Measurements from ENCODE around the gene ITGAV.

Gene ITGAV

GRCh38 chr2:186554850-186555671, 34.8 kb upstream of the ITGAV start:
- H3K14ac ChIP-seq (ENCODE audit: low read length) = no peak overlapping the region
- no peak overlapping the region for H3K4me3 ChIP-seq (ENCODE audit: low read length in 2 of 2)
- H4K8ac ChIP-seq (ENCODE audit: low read depth, low read length) = no peak overlapping the region
- no peak overlapping the region for H3K23ac ChIP-seq (ENCODE audit: low read depth, low read length, poor library complexity)
- no peak overlapping the region for H2AK5ac ChIP-seq (ENCODE audit: low read depth, low read length)
- no peak overlapping the region for H3K9ac ChIP-seq (ENCODE audit: low read depth, low read length, poor library complexity)
- H2BK12ac ChIP-seq (ENCODE audit: low read length) = no peak overlapping the region
- H3K9me3 ChIP-seq (replicated peaks in 1 of 2; ENCODE audit: control insufficient read depth in 2 of 2, insufficient read depth in 1 of 2, low read depth in 1 of 2, low read length in 2 of 2) = no peaks in the 10 kb centered on the region
- no peak overlapping the region for H3K4me2 ChIP-seq (ENCODE audit: insufficient read depth, low read length, poor library complexity, severe bottlenecking)
- H2AFZ ChIP-seq (ENCODE audit: low read length) = no peak overlapping the region
- H4K91ac ChIP-seq (ENCODE audit: low read depth, low read length, poor library complexity) = no peak overlapping the region
- no peak overlapping the region for H2BK5ac ChIP-seq (ENCODE audit: low read length)
- no peak overlapping the region for H3K27ac ChIP-seq (replicated peaks; ENCODE audit: low read length)
- H3K79me1 ChIP-seq (ENCODE audit: low read depth, low read length) = no peaks in the 10 kb centered on the region
- no peaks in the 10 kb centered on the region for H3K27me3 ChIP-seq (ENCODE audit: control insufficient read depth in 3 of 3, insufficient read depth in 3 of 3, low read depth in 1 of 3, low read length in 3 of 3)
- no peak overlapping the region for H2BK120ac ChIP-seq (ENCODE audit: low read depth, low read length)
- no peaks in the 10 kb centered on the region for H3K36me3 ChIP-seq (replicated peaks in 1 of 2; ENCODE audit: control insufficient read depth in 2 of 2, insufficient read depth in 2 of 2, low read length in 2 of 2)
- H2BK15ac ChIP-seq (ENCODE audit: low read length) = no peak overlapping the region
- H3K4ac ChIP-seq (ENCODE audit: low read length) = no peak overlapping the region
- no peak for DNase-seq (ENCODE audit: low spot score)
- WGBS, 2 donors (ENCODE audit: extremely low coverage in 2 of 2, insufficient read length in 2 of 2, insufficient replicate concordance in 1 of 2) = no CpG with 5 or more reads among the region's 8 CpGs
- peaks cover 0 to 1% of the 10 kb centered on the region in 2 donors for H3K4me1 ChIP-seq (ENCODE audit: control insufficient read depth in 2 of 2, insufficient read depth in 1 of 2, low read depth in 1 of 2, low read length in 2 of 2)
- H3K18ac ChIP-seq (ENCODE audit: low read length) = no peak overlapping the region

- Histone ChIP-seq H3K9me3 (replicated peaks in 1 of 2; ENCODE audit: control insufficient read depth in 2 of 2, insufficient read depth in 1 of 2, low read depth in 1 of 2, low read length in 2 of 2) (peaks cover 0 to 8% of the 10 kb centered on the region in 2 donors), H2AFZ (ENCODE audit: low read length) (no peak overlapping the region), H3K18ac (ENCODE audit: low read length) (no peak overlapping the region), H3K4ac (ENCODE audit: low read length) (no peak overlapping the region), H3K79me1 (ENCODE audit: low read depth, low read length) (no peaks in the 10 kb centered on the region), H4K91ac (ENCODE audit: low read depth, low read length, poor library complexity) (no peak overlapping the region), H2BK5ac (ENCODE audit: low read length) (no peak overlapping the region), H2BK15ac (ENCODE audit: low read length) (no peak overlapping the region), H3K4me2 (ENCODE audit: insufficient read depth, low read length, poor library complexity, severe bottlenecking) (no peak overlapping the region), H3K4me3 (ENCODE audit: low read length in 2 of 2) (no peak overlapping the region), H3K36me3 (replicated peaks in 1 of 2; ENCODE audit: control insufficient read depth in 2 of 2, insufficient read depth in 2 of 2, low read length in 2 of 2) (no peaks in the 10 kb centered on the region), H3K27me3 (ENCODE audit: control insufficient read depth in 3 of 3, insufficient read depth in 3 of 3, low read depth in 1 of 3, low read length in 3 of 3) (no peaks in the 10 kb centered on the region), H3K4me1 (ENCODE audit: control insufficient read depth in 2 of 2, insufficient read depth in 1 of 2, low read depth in 1 of 2, low read length in 2 of 2) (no peaks in the 10 kb centered on the region), H3K14ac (ENCODE audit: low read length) (no peak overlapping the region), H4K8ac (ENCODE audit: low read depth, low read length) (no peak overlapping the region), H3K23ac (ENCODE audit: low read depth, low read length, poor library complexity) (no peak overlapping the region), H2BK12ac (ENCODE audit: low read length) (no peak overlapping the region), H3K27ac (replicated peaks; ENCODE audit: low read length) (no peak overlapping the region), H3K9ac (ENCODE audit: low read depth, low read length, poor library complexity) (no peak overlapping the region), H2BK120ac (ENCODE audit: low read depth, low read length) (no peak overlapping the region), H2AK5ac (ENCODE audit: low read depth, low read length) (no peak overlapping the region)
- no peak for DNase-seq (ENCODE audit: low spot score)
- no CpG with 5 or more reads among the region's 2 CpGs for WGBS, 2 donors (ENCODE audit: extremely low coverage in 2 of 2, insufficient read length in 2 of 2, insufficient replicate concordance in 1 of 2)
Measured at GRCh38 chr2:186558512-186559276, 31.2 kb upstream of the ITGAV start.

GRCh38 chr2:186559370-186559769, 30.5 kb upstream of the ITGAV start:
- Histone ChIP-seq H2BK12ac (ENCODE audit: low read length) (no peak overlapping the region), H3K4me2 (ENCODE audit: insufficient read depth, low read length, poor library complexity, severe bottlenecking) (no peak overlapping the region), H3K36me3 (replicated peaks in 1 of 2; ENCODE audit: control insufficient read depth in 2 of 2, insufficient read depth in 2 of 2, low read length in 2 of 2) (no peaks in the 10 kb centered on the region), H3K9ac (ENCODE audit: low read depth, low read length, poor library complexity) (no peak overlapping the region), H3K9me3 (replicated peaks in 1 of 2; ENCODE audit: control insufficient read depth in 2 of 2, insufficient read depth in 1 of 2, low read depth in 1 of 2, low read length in 2 of 2) (peaks cover 0 to 8% of the 10 kb centered on the region in 2 donors), H3K79me1 (ENCODE audit: low read depth, low read length) (no peaks in the 10 kb centered on the region), H3K14ac (ENCODE audit: low read length) (no peak overlapping the region), H3K18ac (ENCODE audit: low read length) (no peak overlapping the region), H4K91ac (ENCODE audit: low read depth, low read length, poor library complexity) (no peak overlapping the region), H2AK5ac (ENCODE audit: low read depth, low read length) (no peak overlapping the region), H3K4me3 (ENCODE audit: low read length in 2 of 2) (no peak overlapping the region), H2BK5ac (ENCODE audit: low read length) (no peak overlapping the region), H2BK120ac (ENCODE audit: low read depth, low read length) (no peak overlapping the region), H3K4ac (ENCODE audit: low read length) (no peak overlapping the region), H2BK15ac (ENCODE audit: low read length) (no peak overlapping the region), H4K8ac (ENCODE audit: low read depth, low read length) (no peak overlapping the region), H3K27ac (replicated peaks; ENCODE audit: low read length) (no peak overlapping the region), H2AFZ (ENCODE audit: low read length) (no peak overlapping the region), H3K23ac (ENCODE audit: low read depth, low read length, poor library complexity) (no peak overlapping the region), H3K4me1 (ENCODE audit: control insufficient read depth in 2 of 2, insufficient read depth in 1 of 2, low read depth in 1 of 2, low read length in 2 of 2) (no peaks in the 10 kb centered on the region), H3K27me3 (ENCODE audit: control insufficient read depth in 3 of 3, insufficient read depth in 3 of 3, low read depth in 1 of 3, low read length in 3 of 3) (no peaks in the 10 kb centered on the region)
- DNase-seq (ENCODE audit: low spot score) = no peak

GRCh38 chr2:186559848-186560247, 30.0 kb upstream of the ITGAV start:
- Histone ChIP-seq H2BK15ac (ENCODE audit: low read length) (no peak overlapping the region), H3K27ac (replicated peaks; ENCODE audit: low read length) (no peak overlapping the region), H3K9me3 (replicated peaks in 1 of 2; ENCODE audit: control insufficient read depth in 2 of 2, insufficient read depth in 1 of 2, low read depth in 1 of 2, low read length in 2 of 2) (peaks cover 0 to 8% of the 10 kb centered on the region in 2 donors), H3K14ac (ENCODE audit: low read length) (no peak overlapping the region), H3K4ac (ENCODE audit: low read length) (no peak overlapping the region), H2AK5ac (ENCODE audit: low read depth, low read length) (no peak overlapping the region), H2AFZ (ENCODE audit: low read length) (no peak overlapping the region), H3K4me2 (ENCODE audit: insufficient read depth, low read length, poor library complexity, severe bottlenecking) (no peak overlapping the region), H4K8ac (ENCODE audit: low read depth, low read length) (no peak overlapping the region), H2BK12ac (ENCODE audit: low read length) (no peak overlapping the region), H4K91ac (ENCODE audit: low read depth, low read length, poor library complexity) (no peak overlapping the region), H3K9ac (ENCODE audit: low read depth, low read length, poor library complexity) (no peak overlapping the region), H3K4me3 (ENCODE audit: low read length in 2 of 2) (no peak overlapping the region), H2BK5ac (ENCODE audit: low read length) (no peak overlapping the region), H2BK120ac (ENCODE audit: low read depth, low read length) (no peak overlapping the region), H3K36me3 (replicated peaks in 1 of 2; ENCODE audit: control insufficient read depth in 2 of 2, insufficient read depth in 2 of 2, low read length in 2 of 2) (no peaks in the 10 kb centered on the region), H3K27me3 (ENCODE audit: control insufficient read depth in 3 of 3, insufficient read depth in 3 of 3, low read depth in 1 of 3, low read length in 3 of 3) (no peaks in the 10 kb centered on the region), H3K79me1 (ENCODE audit: low read depth, low read length) (no peaks in the 10 kb centered on the region), H3K18ac (ENCODE audit: low read length) (no peak overlapping the region), H3K23ac (ENCODE audit: low read depth, low read length, poor library complexity) (no peak overlapping the region), H3K4me1 (ENCODE audit: control insufficient read depth in 2 of 2, insufficient read depth in 1 of 2, low read depth in 1 of 2, low read length in 2 of 2) (no peaks in the 10 kb centered on the region)
- DNase-seq (ENCODE audit: low spot score) = no peak
- no CpG with 5 or more reads among the region's 3 CpGs for WGBS, 2 donors (ENCODE audit: extremely low coverage in 2 of 2, insufficient read length in 2 of 2, insufficient replicate concordance in 1 of 2)
